Measurements from ENCODE around the gene AK8.
"Not testable (repeated sequence)": the region's sequence is repeated elsewhere in the genome, so short reads cannot be mapped to it uniquely, and the experiment has no call there.

Gene AK8

GRCh38 chr9:132740526-132741309 lies 137.4 kb downstream of the AK8 start:
- no peak for DNase-seq

- DNase-seq, result no peak
Observed at GRCh38 chr9:132739710-132740310, 138.3 kb downstream of the AK8 start.

DNA sequence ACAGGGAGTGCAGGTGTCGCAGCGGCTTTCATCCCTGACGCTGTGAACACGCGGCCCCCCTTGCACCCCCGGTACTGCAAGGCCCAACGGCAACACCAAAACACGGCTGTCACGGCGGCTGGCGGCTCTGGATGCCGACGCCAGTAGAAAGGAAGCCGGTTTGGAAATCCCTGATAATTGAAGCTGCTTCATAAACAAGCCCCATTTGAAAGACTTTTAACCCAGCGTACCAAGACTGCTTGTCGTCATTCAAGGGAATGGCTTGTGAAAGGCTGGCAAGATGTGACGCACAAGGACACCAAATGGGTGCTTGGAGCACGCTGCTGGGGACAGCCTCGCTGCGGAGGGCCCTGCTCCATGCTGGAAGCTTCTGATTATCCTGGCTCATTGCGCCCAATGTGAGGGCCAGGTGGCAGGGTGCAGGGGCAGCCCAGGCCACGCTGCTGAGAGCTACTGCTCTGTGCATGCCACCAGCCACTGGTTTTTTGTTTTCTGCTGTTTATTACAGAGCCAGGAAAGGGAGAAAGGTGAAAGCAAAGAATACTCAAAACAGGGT lies 144.7 kb downstream of the AK8 start:
- no peak for DNase-seq

DNA sequence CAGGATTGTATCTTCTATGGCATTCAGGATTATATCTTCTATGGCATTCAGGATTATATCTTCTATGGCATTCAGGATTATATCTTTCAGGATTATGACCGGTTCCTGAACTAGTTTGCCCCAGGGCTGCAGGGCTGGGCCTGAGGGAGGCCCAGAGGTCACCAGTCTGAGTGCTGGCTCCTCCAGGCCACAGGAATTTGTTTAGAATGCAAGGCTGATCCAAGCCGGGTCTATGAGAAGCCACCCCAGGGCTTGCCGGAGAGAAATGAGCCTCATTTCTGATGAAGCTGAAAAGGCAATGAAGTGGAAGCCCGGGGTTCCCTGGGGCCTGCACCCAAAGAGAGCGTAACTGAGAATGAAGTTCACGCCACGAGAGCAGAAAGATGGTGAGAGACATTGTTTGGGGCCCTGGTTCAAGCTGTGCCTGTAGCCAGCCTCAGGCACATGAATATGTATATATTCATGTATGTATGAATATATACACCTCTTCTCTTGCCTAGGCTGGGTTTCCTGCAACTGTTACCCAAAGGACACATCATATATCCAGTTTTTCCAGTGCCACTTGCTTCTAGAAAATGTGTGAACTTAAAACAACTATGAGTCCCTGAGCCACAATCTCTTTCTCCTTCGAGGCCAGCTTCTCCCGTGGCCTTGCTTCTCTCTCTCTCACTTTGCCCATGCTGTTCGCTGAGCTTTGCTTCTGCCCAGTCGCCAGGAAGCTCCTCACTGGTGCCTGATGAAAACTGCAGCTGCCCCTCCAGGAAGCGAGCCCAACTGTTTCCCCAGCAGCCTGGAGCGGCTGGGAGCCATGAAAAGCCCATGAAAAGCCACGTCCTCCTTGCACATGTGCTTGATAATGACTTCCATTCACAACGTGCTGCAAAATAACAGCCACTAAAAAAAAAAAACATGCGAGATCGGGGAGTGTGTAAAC lies 145.5 kb downstream of the AK8 start:
- DNase-seq, result no peak

GRCh38 chr9:132731230-132731629 lies 146.9 kb downstream of the AK8 start:
- no peak for DNase-seq

DNA sequence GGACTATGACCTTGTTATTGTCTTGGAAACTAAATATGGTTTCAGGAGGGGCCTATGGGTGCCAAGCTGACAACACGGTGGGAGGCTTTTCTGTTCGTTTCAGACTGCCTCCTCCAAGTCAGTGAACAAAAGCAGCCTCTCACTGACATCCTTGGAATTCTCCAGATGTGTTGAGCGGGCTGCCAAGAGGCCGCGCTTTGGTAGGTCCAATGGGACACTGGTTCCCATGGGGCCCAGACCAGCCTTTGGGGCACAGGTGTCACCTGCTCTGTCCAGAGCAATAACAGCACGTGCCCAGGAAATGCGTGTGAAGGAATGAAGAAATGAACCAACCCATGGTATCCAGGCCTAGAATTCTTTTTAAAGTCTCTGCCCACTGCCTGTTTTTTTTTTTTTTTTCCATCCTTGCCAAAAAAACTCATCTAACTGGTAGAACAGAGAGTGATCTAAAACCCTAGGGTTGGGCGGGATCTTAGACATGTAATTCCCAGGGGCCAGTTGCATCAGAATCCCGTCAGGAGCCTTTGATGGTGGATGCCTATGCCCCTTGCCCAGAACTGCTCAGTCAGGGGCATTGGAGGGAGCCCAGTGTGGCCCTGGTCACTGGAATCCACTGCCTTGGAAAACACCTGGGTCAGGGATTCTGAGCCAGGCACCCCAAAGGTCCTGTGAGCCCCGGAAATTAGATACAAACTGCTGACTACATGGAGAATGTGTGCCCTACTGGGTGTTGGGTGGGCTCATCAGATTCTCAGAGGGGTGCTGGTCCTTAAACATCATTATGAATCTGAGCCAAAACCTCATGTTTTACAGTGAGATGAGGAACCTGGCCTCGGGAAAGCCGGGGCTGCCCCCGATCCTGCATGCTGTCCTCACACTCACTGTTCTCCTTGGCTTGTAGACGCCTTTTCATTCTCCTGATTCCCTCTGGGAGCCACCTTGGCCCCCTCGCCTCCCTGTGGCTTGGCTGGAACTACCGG lies 147.7 kb downstream of the AK8 start:
- no peak for DNase-seq

DNA sequence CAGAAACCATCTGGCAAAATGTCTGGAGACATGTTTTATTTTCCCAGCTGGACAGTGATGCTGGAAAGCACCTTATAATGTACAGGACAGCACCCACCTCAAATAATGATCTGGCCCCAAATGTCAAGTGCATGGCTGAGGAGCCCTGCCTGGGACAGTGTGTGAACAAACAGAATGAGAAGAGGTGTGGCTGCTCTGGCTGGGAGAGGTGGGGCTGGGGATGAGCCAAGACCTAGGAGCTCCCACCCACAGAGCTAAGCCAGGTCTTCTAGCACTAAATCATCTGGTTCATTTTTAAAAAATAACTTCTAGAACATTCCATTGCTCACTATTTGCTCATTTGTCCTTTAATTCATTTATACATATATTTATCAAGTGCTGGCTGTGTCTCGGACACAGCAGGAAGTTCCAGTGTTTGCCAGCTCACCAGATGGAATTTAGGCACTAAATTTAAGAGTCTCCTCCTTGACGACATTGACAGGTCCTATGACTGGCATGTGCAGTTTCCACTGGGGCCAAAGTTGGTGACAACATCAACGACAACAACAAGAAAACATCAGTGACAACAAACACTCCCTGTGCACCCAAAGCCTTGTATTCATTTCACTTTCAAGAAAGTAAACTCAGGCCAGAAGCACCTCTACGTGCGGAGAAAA lies 148.7 kb downstream of the AK8 start:
- DNase-seq, result no peak

DNA sequence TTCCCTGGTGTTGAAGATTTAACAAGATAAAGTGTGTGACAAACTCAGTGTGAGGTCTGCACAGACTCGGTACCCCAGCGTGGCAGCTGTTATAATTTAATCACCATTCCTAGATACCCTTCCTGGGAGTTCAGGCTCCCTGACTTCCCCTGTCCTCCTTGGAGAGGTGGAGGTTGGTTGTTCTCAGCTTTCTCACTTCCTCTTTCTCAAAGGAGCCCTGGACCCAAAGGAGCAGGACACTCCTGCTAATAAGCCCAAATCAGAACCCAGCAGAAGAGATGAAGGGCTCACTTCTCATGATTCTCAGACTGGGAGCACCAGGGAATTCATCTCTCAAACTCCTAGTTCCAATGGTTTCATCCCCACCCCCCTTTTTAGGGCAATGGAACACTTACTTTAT lies 149.6 kb downstream of the AK8 start:
- DNase-seq, result no peak

DNA sequence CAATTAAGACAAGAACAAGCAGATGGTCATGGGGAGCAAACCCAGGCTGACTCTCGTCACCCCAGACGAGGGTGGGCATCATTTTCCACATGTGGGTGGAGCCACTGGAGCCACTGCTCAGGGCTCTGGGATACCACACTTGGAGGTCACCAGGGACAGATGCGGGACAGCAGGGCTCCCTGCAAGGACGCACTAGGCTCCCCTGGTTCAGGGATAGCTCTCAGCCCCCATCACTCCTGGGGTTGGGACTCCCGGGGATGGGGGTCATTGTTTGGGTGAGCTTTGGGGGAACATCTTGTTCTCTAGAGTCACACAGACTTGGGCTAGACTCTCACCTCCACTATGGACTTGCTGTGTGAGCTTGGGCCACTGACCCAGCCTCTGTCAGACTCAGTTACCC lies 150.0 kb downstream of the AK8 start:
- DNase-seq, result no peak

- DNase-seq, result no peak
Observed at GRCh38 chr9:132726576-132727130, 151.4 kb downstream of the AK8 start.

- DNase-seq, result no peak
Observed at GRCh38 chr9:132725306-132725705, 152.8 kb downstream of the AK8 start.

- DNase-seq, result no peak
Observed at GRCh38 chr9:132723809-132724208, 154.3 kb downstream of the AK8 start.

GRCh38 chr9:132722564-132723065 lies 155.5 kb downstream of the AK8 start:
- no peak for DNase-seq

- no peak for DNase-seq
Observed at GRCh38 chr9:132721661-132722060, 156.4 kb downstream of the AK8 start.

DNA sequence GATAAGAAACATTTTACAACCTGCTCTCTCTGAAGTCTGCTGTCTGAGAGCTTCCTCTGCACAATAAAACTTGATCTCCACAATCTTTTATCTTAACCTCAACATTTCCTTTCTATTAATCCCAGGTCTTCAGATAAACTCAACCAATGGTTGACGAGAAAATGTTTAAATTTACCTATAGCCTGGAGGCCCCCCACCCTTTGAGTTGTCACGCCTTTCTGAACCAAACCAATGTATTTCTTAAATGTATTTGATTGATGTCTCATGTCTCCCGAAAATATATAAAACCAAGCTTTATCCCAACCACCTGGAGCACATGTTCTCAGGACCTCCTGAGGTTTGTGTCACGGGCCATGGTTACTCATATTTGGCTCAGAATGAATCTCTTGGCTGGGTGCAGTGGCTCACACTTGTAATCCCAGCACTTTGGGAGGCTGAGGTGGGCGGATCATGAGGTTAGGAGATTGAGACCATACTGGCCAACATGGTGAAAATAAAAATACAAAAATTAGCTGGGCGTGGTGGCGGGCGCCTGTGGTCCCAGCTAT lies 159.6 kb downstream of the AK8 start:
- not testable (repeated sequence) for DNase-seq

GRCh38 chr9:132717326-132717945 lies 160.6 kb downstream of the AK8 start:
- DNase-seq, result no peak

DNA sequence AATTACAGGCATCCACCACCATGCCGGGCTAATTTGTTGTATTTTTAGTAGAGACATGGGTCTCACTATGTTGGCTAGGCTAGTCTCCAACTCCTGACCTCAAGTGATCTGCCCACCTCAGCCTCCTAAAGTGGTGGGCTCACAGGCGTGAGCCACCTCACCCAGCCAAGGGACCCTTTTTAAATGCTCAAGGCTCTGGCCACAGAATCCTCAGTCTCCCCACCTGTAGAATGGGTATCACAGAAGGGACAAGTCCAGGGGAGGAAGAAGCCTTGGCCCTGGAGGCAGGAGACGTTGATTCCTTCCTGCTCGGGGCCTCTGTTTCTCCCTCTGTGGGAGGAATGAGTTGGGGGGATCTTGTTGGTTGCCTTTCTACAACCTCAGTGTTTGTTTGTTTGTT lies 162.1 kb downstream of the AK8 start:
- no peak for DNase-seq

DNA sequence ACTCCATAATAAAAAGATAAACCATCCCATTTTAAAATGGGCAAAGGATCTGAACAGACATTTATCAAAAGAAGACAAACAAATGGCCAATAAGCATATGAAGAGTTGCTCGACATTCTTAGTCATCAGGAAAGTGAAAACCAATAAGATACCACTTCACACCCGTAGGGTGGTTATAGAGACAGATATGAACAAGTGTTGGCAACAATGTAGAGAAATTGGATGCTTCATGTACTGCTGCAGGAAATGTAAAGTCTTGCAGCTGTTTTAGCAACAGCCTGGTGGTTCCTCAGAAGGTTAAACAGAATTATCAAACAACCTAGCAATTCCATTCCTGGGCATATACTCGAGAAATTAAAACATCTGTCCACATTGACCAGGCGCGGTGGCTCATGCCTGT lies 165.3 kb downstream of the AK8 start:
- DNase-seq, result no peak

- no peak for DNase-seq
Observed at GRCh38 chr9:132711846-132712245, 166.2 kb downstream of the AK8 start.

GRCh38 chr9:132711152-132711551 lies 166.9 kb downstream of the AK8 start:
- DNase-seq, result not testable (repeated sequence)
